SK-N-MC (cell line): ENCODE measurements around the gene ARRB1.
A peak's percentile ranks its signal among the peaks of the same experiment; 100 is the strongest.
"Not testable (repeated sequence)": the region's sequence is repeated elsewhere in the genome, so short reads cannot be mapped to it uniquely, and the experiment has no call there.

Source experiments
- DNase-seq: peaks from one replicate; pipeline ENCODE4 v3.0.0-alpha.2; 2011; ENCODE audit warnings: low read depth, low spot score
- H3K27ac ChIP-seq: fragments of 200-600 bp; sonication (generic); 2 replicates; pipeline ENCODE4 v1.5.1; 2016; ENCODE audit warnings: mixed run types
- H3K36me3 ChIP-seq: fragments of 200-600 bp; sonication (generic); 2 replicates; pipeline ENCODE4 v1.6.1; 2017; ENCODE audit warnings: antibody characterized with exemption, low read length, mixed read lengths; ENCODE audit not compliant: insufficient read depth
- H3K4me3 ChIP-seq: fragments of 200-600 bp; sonication (generic); 2 replicates; pipeline ENCODE4 v1.5.1; 2016
- H3K9ac ChIP-seq: fragments of 200-600 bp; sonication (generic); 2 replicates; pipeline ENCODE4 v1.8.0; 2017; ENCODE audit warnings: mixed run types, mixed read lengths; ENCODE audit not compliant: insufficient read length
- H3K9me3 ChIP-seq: fragments of 200-600 bp; sonication (generic); 2 replicates; pipeline ENCODE4 v1.6.1; 2017; ENCODE audit warnings: low read depth, mild to moderate bottlenecking, antibody characterized with exemption, low read length, moderate library complexity, mixed read lengths
- EZH2 ChIP-seq: fragments of 200-600 bp; sonication (generic); IDR thresholded peaks from one replicate; pipeline ENCODE4 v1.6.1; 2017; ENCODE audit warnings: antibody characterized with exemption
- FOXP2 ChIP-seq: optimal IDR thresholded peaks from 2 replicates; pipeline ENCODE3; 2011; ENCODE audit warnings: mild to moderate bottlenecking, moderate library complexity; ENCODE audit not compliant: insufficient read depth; ENCODE audit errors: extremely low read length, control extremely low read depth
- POLR2AphosphoS5 ChIP-seq: IDR thresholded peaks from 2 replicates; pipeline ENCODE4 v1.6.1; 2012; ENCODE audit warnings: mild to moderate bottlenecking, low read depth, low read length, borderline replicate concordance

ARRB1 gene

DNA sequence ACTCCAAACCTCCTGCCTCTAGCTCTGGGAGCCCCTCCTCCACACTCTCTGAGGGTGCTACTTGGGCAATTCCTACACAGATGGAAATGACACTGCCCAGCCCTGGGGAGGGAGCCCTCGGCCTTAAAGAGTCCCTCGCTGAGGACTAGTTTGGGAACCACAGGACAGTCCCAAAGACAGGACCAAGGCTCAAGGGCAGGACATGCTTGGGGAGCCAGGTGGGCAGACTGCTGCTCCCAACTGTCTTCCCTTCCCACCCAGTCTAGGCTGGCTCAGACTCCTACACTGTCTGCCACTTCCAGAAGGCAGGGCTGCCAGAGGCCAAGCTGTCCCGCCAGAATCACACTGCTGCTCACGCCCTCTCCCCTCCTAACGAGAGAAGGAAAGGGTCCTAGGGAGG lies 9.8 kb downstream of the ARRB1 start:
- H3K4me3 ChIP-seq = no peak overlapping the region
- H3K27ac ChIP-seq = peak overlapping the region; percentile 95
- no peak for TF ChIP-seq FOXP2
- no peak for TF ChIP-seq POLR2AphosphoS5
- no peak for TF ChIP-seq EZH2
- no peak overlapping the region for H3K9ac ChIP-seq
- no peaks in the 10 kb centered on the region for H3K9me3 ChIP-seq
- no peaks in the 10 kb centered on the region for H3K36me3 ChIP-seq
- no peak for DNase-seq

DNA sequence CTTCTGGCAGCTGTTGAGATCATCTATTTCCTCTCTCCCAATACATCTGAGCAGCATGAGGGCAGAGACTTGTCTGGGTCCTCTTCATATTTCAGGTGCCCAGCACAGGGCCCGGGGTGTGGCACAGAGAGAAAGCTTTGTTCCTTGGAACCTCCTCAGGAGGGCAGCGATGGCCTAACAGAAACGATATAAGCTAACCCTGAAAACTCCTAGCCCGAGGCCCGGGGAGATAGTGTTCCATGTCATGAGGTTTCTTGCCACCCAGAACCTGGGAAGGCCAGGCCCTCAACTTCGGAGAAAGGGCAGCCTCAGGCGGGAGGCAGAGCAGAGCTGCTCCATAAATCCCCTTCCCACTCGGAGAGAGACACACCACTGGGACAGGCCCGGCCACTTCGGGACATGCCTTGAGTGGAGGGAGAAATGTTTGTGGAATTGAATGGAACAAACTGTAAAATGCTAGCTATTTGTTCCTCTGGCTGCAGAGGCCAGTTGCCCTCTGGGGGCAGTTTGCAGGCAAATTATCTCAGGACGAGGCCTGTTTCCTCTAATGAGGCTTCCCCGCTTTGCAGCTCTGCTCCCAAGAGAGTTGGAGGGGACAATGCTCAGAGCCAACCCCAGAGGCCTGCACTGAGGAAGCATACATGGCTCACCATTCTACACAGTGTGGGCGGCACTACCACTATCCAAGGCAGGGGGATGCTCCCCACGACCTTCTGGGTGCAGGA lies 11.6 kb downstream of the ARRB1 start:
- no peak for DNase-seq
- peak overlapping the region; percentile 52 for H3K9ac ChIP-seq
- TF ChIP-seq POLR2AphosphoS5 = no peak
- TF ChIP-seq EZH2 = no peak
- TF ChIP-seq FOXP2 = no peak

DNA sequence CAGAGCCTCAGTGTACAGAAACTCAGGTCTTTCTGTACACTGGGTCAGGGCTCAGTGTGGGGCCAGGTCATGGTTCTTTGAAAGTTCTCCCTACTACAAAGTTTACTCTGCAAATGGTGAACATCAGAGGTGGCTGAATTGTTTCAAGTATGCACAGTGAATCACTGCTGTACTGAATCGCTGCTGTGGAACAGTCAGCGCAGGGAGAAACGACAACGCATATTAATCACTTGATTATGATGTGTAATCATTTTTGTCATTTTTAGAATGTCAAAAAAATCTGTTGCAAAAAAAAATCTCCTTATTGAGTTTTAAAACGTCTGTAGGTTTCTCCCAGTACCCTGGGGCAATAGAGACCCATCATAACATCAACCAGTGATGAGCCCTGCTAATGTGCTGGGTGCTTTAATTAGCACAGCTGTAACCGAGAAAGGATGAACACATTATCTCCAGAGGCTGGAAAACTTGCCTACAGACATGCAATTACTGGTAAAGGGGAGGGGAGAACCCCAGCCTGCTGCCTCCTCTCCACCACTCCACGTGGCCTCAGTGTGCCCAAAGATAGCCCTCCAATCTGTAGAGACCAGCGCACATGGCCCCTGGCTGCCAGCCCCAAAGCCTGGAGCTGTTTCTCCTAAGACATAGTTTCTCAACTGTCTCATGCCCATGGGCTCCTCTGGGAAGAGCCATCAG lies 12.8 kb downstream of the ARRB1 start:
- peak; percentile 89 for DNase-seq
- no peaks in the 10 kb centered on the region for H3K36me3 ChIP-seq
- H3K9ac ChIP-seq = peak overlapping the region; percentile 31
- H3K27ac ChIP-seq = peak overlapping the region; percentile 95
- TF ChIP-seq POLR2AphosphoS5 (peak; percentile 63; the same call in 1 of the 2 replicates), EZH2 (no peak)
- H3K9me3 ChIP-seq = no peaks in the 10 kb centered on the region
- peak overlapping the region; percentile 61 for H3K4me3 ChIP-seq

More for the DNA sequence above, 11.6 kb downstream of the ARRB1 start:
- Histone ChIP-seq H3K27ac (peak overlapping the region; percentile 95), H3K9me3 (no peaks in the 10 kb centered on the region), H3K4me3 (peak overlapping the region; percentile 61), H3K36me3 (no peaks in the 10 kb centered on the region)

DNA sequence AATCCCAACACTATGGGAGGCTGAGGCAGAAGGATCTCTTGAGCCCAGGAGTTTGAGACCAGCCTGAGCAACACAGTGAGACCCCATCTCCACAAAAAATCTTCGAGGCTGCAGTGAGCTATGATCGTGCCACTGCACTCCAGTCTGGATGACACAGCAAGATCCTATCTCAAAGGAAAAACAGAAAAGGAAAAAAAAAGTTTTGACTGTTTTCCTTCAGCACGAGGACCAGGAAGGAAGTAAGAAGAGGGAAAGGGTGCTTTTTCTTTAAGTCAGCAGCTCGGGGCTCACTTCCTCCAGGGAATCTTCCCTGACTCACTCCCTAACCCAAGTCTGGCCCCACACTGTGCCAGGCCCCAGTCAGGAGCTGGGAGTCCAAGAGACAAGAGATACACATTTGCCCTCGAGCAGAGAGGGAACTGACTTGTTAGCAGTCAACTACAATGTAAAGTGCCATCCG lies 14.2 kb downstream of the ARRB1 start:
- Histone ChIP-seq H3K9me3 (no peaks in the 10 kb centered on the region), H3K4me3 (peak overlapping the region; percentile 44), H3K36me3 (no peaks in the 10 kb centered on the region), H3K27ac (peak overlapping the region; percentile 95), H3K9ac (peak overlapping the region; percentile 28)
- TF ChIP-seq EZH2 (no peak), FOXP2 (peak; percentile 68), POLR2AphosphoS5 (peak; percentile 62)
- DNase-seq = no peak

DNA sequence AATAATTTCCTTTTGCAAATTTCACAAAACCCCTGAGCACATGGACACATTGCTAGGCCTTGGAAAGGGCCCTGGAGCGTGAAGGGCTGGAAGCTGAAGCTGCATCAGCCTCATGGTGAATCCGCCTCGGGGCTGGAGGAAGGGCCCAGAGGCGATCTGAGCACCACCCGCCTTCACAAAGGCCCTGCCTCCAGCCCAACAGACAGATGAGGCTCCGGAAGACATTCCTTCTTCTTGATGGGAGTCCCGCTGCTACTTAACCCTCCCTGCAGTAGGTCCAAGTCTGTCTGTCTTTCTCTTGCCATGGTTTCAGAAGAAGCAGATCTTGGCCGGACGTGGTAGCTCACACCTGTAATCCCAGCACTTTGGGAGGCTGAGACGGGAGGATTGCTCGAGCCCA lies 16.5 kb downstream of the ARRB1 start:
- DNase-seq = no peak
- Histone ChIP-seq H3K27ac (peak overlapping the region; percentile 51; the same call in 1 of the 2 replicates), H3K4me3 (no peak overlapping the region), H3K36me3 (no peaks in the 10 kb centered on the region), H3K9ac (peak overlapping the region; percentile 57), H3K9me3 (no peaks in the 10 kb centered on the region)
- TF ChIP-seq FOXP2 (no peak), EZH2 (no peak), POLR2AphosphoS5 (no peak)

DNA sequence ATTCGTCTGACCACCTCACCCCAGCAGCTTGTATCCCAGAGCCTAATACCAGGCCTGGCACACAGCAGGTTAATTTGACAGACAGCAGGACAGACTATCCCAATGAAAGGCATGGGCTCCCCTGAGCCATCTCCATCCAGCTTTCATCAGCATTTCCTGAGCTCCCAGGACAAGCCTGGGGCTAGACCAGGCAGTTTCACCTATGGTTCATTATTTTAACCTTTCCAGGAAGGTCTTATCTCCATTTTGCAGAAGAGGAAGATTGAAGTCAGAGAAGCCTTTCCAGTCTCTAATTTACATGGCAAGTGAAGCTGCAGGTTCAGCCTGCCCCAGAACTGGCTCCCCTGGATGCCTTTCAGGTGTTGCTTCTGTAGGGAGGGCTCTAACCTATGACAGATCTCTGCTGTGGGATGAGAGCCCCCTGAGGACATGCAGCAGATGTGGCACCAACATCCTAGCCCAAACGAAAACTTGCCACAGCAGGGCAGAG lies 17.0 kb downstream of the ARRB1 start:
- no peak overlapping the region for H3K4me3 ChIP-seq
- H3K36me3 ChIP-seq = no peaks in the 10 kb centered on the region
- no peaks in the 10 kb centered on the region for H3K9me3 ChIP-seq
- peak overlapping the region; percentile 57 for H3K9ac ChIP-seq
- TF ChIP-seq FOXP2 (no peak), POLR2AphosphoS5 (no peak), EZH2 (no peak)
- H3K27ac ChIP-seq = peak overlapping the region; percentile 51
- no peak for DNase-seq

DNA sequence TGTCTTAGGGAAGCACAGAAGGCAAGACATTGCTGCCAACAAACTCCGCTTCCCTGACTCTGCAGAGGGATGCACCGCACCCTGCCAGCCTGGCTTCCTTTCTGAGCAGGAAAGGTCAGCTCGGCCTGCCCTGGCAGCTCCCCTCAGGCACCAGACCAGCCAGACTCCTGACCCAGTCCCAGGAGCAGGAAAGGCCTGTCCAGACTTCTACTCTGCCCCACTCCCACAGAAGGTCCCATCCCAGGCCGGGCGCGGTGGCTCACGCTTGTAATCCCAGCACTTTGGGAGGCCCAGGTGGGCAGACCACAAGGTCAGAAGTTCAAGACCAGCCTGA lies 17.7 kb downstream of the ARRB1 start:
- TF ChIP-seq FOXP2 (no peak), POLR2AphosphoS5 (no peak), EZH2 (no peak)
- H3K36me3 ChIP-seq = no peaks in the 10 kb centered on the region
- no peak for DNase-seq
- H3K9ac ChIP-seq = no peak overlapping the region
- H3K4me3 ChIP-seq = no peak overlapping the region
- no peak overlapping the region for H3K27ac ChIP-seq
- no peaks in the 10 kb centered on the region for H3K9me3 ChIP-seq

DNA sequence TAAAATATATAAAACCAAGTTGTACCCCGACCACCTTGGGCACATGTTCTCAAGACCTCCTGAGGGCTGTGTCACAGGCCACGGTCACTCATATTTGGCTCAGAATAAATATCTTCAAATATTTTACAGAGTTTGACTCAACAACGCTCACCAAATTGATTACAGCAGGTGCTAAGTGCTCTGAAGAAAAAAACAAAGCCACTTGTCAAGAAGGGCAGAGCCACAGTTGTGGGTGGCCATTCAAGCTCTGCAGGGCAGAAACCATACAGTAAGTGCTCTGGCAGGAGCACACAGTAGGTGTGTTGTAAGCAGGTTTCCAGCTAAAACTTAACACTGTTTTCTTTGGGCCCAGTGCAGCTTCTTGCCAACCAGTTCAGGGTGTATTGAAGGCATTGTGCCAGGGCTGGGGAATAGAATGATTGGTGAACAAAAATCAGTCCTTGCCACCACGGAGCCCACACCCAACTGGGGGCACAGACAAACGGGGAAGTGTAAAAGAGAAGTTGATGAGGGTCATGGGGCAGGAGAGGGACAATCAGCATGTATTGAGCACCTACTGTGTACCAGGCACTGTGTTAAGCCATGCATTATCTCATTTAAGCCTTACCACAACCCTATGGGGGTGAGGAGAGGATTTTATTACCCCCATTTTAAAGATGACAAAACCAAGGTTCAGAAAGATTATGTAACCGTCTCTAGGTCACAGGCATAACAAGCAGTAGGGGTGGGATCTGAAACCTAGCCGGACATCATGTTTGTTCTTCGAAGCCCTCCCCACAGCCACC lies 18.2 kb downstream of the ARRB1 start:
- Histone ChIP-seq H3K27ac (no peak overlapping the region), H3K9ac (no peak overlapping the region), H3K4me3 (no peak overlapping the region), H3K36me3 (no peaks in the 10 kb centered on the region), H3K9me3 (no peaks in the 10 kb centered on the region)
- TF ChIP-seq FOXP2 (no peak), POLR2AphosphoS5 (no peak)
- DNase-seq = no peak

DNA sequence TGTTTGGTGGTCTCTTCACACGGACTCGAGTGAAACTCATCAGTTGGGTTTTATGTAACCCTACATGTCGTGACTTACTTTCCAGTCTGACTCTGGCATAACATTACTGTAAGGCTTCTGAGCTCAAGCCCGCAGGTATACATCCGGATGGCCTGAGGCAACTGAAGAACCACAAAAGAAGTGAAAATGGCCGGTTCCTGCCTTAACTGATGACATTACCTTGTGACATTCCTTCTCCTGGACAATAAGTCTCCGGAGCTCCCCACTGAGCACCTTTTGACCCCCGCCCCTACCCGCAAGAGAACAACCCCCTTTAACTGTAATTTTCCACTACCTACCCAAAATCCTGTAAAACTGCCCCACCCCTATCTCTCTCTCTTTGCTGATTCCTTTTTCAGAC lies 19.7 kb downstream of the ARRB1 start:
- not testable (repeated sequence) for DNase-seq, H3K9ac ChIP-seq, H3K4me3 ChIP-seq, H3K36me3 ChIP-seq, H3K27ac ChIP-seq, H3K9me3 ChIP-seq

DNA sequence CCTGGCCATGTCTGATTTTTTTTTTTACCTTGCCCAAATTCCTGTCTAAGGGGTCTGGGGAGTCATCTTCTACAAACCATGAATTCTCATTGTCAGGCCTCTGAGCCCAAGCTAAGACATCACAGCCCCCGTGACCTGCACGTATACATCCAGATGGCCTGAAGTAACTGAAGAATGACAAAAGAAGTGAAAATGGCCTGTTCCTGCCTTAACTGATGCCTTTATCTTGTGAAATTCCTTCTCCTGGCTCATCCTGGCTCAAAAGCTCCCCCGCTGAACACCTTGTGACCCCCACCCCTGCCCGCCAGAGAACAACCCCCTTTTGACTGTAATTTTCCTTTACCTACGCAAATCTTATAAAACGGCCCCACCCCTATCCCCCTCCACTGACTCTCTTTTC lies 20.2 kb downstream of the ARRB1 start:
- H3K9ac ChIP-seq, DNase-seq, H3K4me3 ChIP-seq, H3K9me3 ChIP-seq, H3K36me3 ChIP-seq: not testable (repeated sequence)
- 0 out of 2 replicates have a peak overlapping the region, but pooled peaks have one; percentile 88 for H3K27ac ChIP-seq

DNA sequence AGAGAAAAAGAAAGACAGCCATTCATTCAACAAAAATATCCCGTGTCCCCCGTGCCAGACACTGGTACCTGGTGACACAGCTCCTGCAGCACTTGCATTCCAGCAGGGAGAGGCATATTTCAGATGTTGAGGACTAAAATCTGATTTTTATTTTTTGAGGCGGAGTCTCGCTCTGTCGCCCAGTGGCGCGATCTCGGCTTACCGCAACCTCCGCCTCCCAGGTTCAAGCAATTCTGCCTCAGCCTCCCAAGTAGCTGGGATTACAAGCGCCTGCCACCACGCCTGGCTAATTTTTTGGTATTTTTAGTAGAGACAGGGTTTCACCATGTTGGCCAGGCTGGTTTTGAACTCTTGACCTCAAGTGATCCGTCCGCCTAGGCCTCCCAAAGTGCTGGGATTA lies 20.6 kb downstream of the ARRB1 start:
- Histone ChIP-seq H3K4me3 (peak overlapping the region; percentile 48), H3K27ac (peak overlapping the region; percentile 88), H3K9ac (peak overlapping the region; percentile 4)
- not testable (repeated sequence) for H3K36me3 ChIP-seq, DNase-seq, H3K9me3 ChIP-seq
